ENCODE data around the gene CYP2D6.
"Not testable (repeated sequence)": the region's sequence is repeated elsewhere in the genome, so short reads cannot be mapped to it uniquely, and the experiment has no call there.

The CYP2D6 gene

DNA sequence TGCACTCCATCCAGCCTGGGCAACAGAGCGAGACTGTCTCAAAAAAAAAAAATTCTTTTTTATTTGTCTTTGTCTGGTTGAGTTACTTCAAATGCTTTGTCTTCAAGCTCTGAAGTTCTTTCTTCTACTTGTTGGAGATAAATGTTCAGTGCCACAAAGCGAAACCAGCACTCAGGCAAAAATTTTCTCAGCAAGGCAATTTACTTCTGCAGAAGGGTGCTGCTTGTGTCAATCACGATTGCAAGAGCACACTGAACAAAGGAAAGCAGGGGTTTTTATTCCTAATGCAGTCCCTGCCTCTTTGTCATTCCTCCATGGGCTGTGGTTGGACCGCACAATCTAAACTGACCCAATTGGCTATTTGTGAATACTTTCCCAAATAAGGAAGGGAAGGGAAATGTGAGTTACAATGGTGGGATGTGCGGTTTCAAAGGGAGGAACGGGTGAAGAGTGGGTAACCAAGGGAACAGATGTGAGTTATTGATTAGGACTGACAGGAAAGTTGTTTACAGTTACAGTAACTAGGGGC, 26.2 kb downstream of the CYP2D6 start:
- H3K79me2 ChIP-seq (ENCODE audit: control insufficient read depth, insufficient read depth, low read length, poor library complexity); H3K79me1 ChIP-seq (ENCODE audit: low read length); H3K23ac ChIP-seq (ENCODE audit: low read length); H3K14ac ChIP-seq (ENCODE audit: low read length); DNase-seq; H3K36me3 ChIP-seq (ENCODE audit: control insufficient read depth in 1 of 2, insufficient read depth in 2 of 2, low read length in 2 of 2); H3K4me1 ChIP-seq (ENCODE audit: control insufficient read depth in 1 of 2, insufficient read depth in 2 of 2, low read length in 2 of 2); H3K27ac ChIP-seq (ENCODE audit: low read depth, low read length); H4K8ac ChIP-seq (ENCODE audit: low read depth, low read length); H3K4me2 ChIP-seq (ENCODE audit: low read length); H2AFZ ChIP-seq (ENCODE audit: insufficient read depth, low read length, poor library complexity); H3K4ac ChIP-seq (ENCODE audit: low read depth, low read length); H3K27me3 ChIP-seq (ENCODE audit: insufficient read depth, low read length); H3K9ac ChIP-seq (ENCODE audit: low read length); H4K91ac ChIP-seq (ENCODE audit: low read depth, low read length); H2AK5ac ChIP-seq (ENCODE audit: low read length); H3K18ac ChIP-seq (ENCODE audit: low read length); H3K4me3 ChIP-seq (ENCODE audit: low read depth, low read length); H2BK12ac ChIP-seq (ENCODE audit: low read length); H2BK120ac ChIP-seq (ENCODE audit: insufficient read depth, low read length, poor library complexity); H2BK5ac ChIP-seq (ENCODE audit: low read depth, low read length, poor library complexity); H4K12ac ChIP-seq (ENCODE audit: low read depth, low read length): not testable (repeated sequence)
- H3K9me3 ChIP-seq (ENCODE audit: insufficient read depth, low read depth, low read length): peaks cover 15% of the 10 kb centered on the region
- no CpG with 5 or more reads among the region's 6 CpGs for WGBS (ENCODE audit: extremely low coverage, insufficient coverage, insufficient read length)

- H2BK120ac ChIP-seq (ENCODE audit: insufficient read depth, low read length, poor library complexity): no peak overlapping the region
- no peaks in the 10 kb centered on the region for H3K27me3 ChIP-seq (ENCODE audit: insufficient read depth, low read length)
- H3K9ac ChIP-seq (ENCODE audit: low read length): no peak overlapping the region
- H3K9me3 ChIP-seq (ENCODE audit: insufficient read depth, low read depth, low read length): peaks cover 15% of the 10 kb centered on the region
- H3K79me2 ChIP-seq (ENCODE audit: control insufficient read depth, insufficient read depth, low read length, poor library complexity): no peaks in the 10 kb centered on the region
- H4K91ac ChIP-seq (ENCODE audit: low read depth, low read length): no peak overlapping the region
- no peaks in the 10 kb centered on the region for H3K4me1 ChIP-seq (ENCODE audit: control insufficient read depth in 1 of 2, insufficient read depth in 2 of 2, low read length in 2 of 2)
- no peak overlapping the region for H2BK5ac ChIP-seq (ENCODE audit: low read depth, low read length, poor library complexity)
- H3K18ac ChIP-seq (ENCODE audit: low read length): no peak overlapping the region
- no peak overlapping the region for H3K23ac ChIP-seq (ENCODE audit: low read length)
- DNase-seq: no peak
- no peak overlapping the region for H4K12ac ChIP-seq (ENCODE audit: low read depth, low read length)
- no peak overlapping the region for H3K4ac ChIP-seq (ENCODE audit: low read depth, low read length)
- no CpG with 5 or more reads among the region's 3 CpGs for WGBS (ENCODE audit: extremely low coverage, insufficient coverage, insufficient read length)
- H3K27ac ChIP-seq (ENCODE audit: low read depth, low read length): no peak overlapping the region
- no peaks in the 10 kb centered on the region for H3K79me1 ChIP-seq (ENCODE audit: low read length)
- H3K36me3 ChIP-seq (ENCODE audit: control insufficient read depth in 1 of 2, insufficient read depth in 2 of 2, low read length in 2 of 2): no peaks in the 10 kb centered on the region
- H2AK5ac ChIP-seq (ENCODE audit: low read length): no peak overlapping the region
- H3K14ac ChIP-seq (ENCODE audit: low read length): no peak overlapping the region
- H3K4me2 ChIP-seq (ENCODE audit: low read length): no peak overlapping the region
- no peak overlapping the region for H2BK12ac ChIP-seq (ENCODE audit: low read length)
- H3K4me3 ChIP-seq (ENCODE audit: low read depth, low read length): no peak overlapping the region
- H2AFZ ChIP-seq (ENCODE audit: insufficient read depth, low read length, poor library complexity): no peak overlapping the region
- no peak overlapping the region for H4K8ac ChIP-seq (ENCODE audit: low read depth, low read length)
Measured at GRCh38 chr22:42101199-42101598, 29.4 kb downstream of the CYP2D6 start.

GRCh38 chr22:42091455-42091782, 39.2 kb downstream of the CYP2D6 start:
- H2AK5ac ChIP-seq (ENCODE audit: low read length): no peak overlapping the region
- H2BK12ac ChIP-seq (ENCODE audit: low read length): no peak overlapping the region
- no peak overlapping the region for H3K14ac ChIP-seq (ENCODE audit: low read length)
- H2BK120ac ChIP-seq (ENCODE audit: insufficient read depth, low read length, poor library complexity): no peak overlapping the region
- WGBS (ENCODE audit: extremely low coverage, insufficient coverage, insufficient read length): no CpG with 5 or more reads among the region's 7 CpGs
- peaks cover 5 to 6% of the 10 kb centered on the region in 2 experiments for H3K4me1 ChIP-seq (ENCODE audit: control insufficient read depth in 1 of 2, insufficient read depth in 2 of 2, low read length in 2 of 2)
- no peak overlapping the region for H3K4me3 ChIP-seq (ENCODE audit: low read depth, low read length)
- H2AFZ ChIP-seq (ENCODE audit: insufficient read depth, low read length, poor library complexity): no peak overlapping the region
- H3K23ac ChIP-seq (ENCODE audit: low read length): no peak overlapping the region
- H3K79me1 ChIP-seq (ENCODE audit: low read length): no peaks in the 10 kb centered on the region
- peaks cover 2% of the 10 kb centered on the region for H3K9me3 ChIP-seq (ENCODE audit: insufficient read depth, low read depth, low read length)
- no peaks in the 10 kb centered on the region for H3K27me3 ChIP-seq (ENCODE audit: insufficient read depth, low read length)
- H3K36me3 ChIP-seq (ENCODE audit: control insufficient read depth in 1 of 2, insufficient read depth in 2 of 2, low read length in 2 of 2): peaks cover 1 to 4% of the 10 kb centered on the region in 2 experiments
- H3K79me2 ChIP-seq (ENCODE audit: control insufficient read depth, insufficient read depth, low read length, poor library complexity): peaks cover 6% of the 10 kb centered on the region
- H3K18ac ChIP-seq (ENCODE audit: low read length): no peak overlapping the region
- no peak overlapping the region for H4K8ac ChIP-seq (ENCODE audit: low read depth, low read length)
- DNase-seq: no peak
- peak overlapping the region; percentile 97 for H3K4me2 ChIP-seq (ENCODE audit: low read length)
- H3K27ac ChIP-seq (ENCODE audit: low read depth, low read length): no peak overlapping the region
- H4K91ac ChIP-seq (ENCODE audit: low read depth, low read length): no peak overlapping the region
- H3K9ac ChIP-seq (ENCODE audit: low read length): peak overlapping the region; percentile 74
- no peak overlapping the region for H3K4ac ChIP-seq (ENCODE audit: low read depth, low read length)
- peak overlapping the region; percentile 37 for H4K12ac ChIP-seq (ENCODE audit: low read depth, low read length)
- H2BK5ac ChIP-seq (ENCODE audit: low read depth, low read length, poor library complexity): no peak overlapping the region

DNA sequence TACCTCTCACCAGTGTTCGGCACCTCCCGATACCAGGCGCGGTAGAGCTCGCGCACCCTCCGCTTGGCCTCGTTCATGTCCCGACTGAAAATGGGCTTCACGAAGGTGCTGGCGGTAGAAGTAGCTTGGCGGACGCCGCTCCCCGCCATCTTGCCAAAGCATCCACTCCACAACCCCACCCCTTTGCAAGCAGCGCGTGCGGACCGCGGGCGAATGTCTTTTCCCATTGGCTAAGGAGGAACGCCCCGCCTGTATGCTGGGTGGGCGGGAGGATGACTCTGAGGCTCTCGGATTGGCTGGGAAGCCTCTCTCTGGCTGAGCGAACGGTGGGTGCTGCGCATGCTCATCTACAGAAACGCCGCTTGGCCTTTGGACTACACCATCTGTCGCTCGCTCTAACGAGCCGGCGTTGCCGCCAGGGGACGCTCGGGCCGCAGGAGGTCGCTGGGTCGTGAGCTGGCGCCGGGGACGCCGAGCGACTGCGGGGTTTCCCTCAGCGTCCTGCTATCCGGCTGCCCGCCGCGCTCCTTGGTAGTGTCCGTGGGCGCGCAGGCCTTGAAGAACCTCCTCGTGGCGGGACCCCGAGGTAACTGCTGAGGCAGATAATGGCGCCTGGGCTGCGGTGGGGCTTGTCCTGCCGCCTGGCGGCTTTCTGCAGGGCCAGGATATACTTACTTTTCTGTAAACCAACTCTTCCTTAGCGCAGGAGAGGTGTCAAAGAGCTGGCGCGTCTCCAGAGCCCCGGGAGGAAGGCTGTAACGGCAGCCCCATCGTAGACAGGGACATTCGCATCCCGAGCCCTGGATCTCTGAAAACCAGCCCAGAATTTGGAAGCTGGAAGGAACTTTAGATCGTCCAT, 39.8 kb downstream of the CYP2D6 start, which contains the start of gene NDUFA6:
TSS of gene NDUFA6 (minus strand) at position 177 of the 859 bp plus-strand sequence. CDS start at position 149, 28 bp downstream.
- Histone ChIP-seq H3K79me1 (ENCODE audit: low read length) (no peaks in the 10 kb centered on the region), H2BK12ac (ENCODE audit: low read length) (no peak within 1 kb of the TSS), H3K4me3 (ENCODE audit: low read depth, low read length) (peak within 1 kb of the TSS; percentile 97), H4K91ac (ENCODE audit: low read depth, low read length) (peak within 1 kb of the TSS; percentile 8), H3K23ac (ENCODE audit: low read length) (no peak within 1 kb of the TSS), H3K27ac (ENCODE audit: low read depth, low read length) (peak within 1 kb of the TSS; percentile 60), H2AFZ (ENCODE audit: insufficient read depth, low read length, poor library complexity) (peak within 1 kb of the TSS; percentile 69), H2AK5ac (ENCODE audit: low read length) (no peak within 1 kb of the TSS), H3K36me3 (ENCODE audit: control insufficient read depth in 1 of 2, insufficient read depth in 2 of 2, low read length in 2 of 2) (peaks cover 1 to 10% of the 10 kb centered on the region in 2 experiments), H3K9me3 (ENCODE audit: insufficient read depth, low read depth, low read length) (peaks cover 2% of the 10 kb centered on the region), H3K4ac (ENCODE audit: low read depth, low read length) (peak within 1 kb of the TSS; percentile 80), H3K79me2 (ENCODE audit: control insufficient read depth, insufficient read depth, low read length, poor library complexity) (peaks cover 6% of the 10 kb centered on the region), H3K9ac (ENCODE audit: low read length) (peak within 1 kb of the TSS; percentile 97), H4K8ac (ENCODE audit: low read depth, low read length) (peak within 1 kb of the TSS; percentile 68), H4K12ac (ENCODE audit: low read depth, low read length) (peak within 1 kb of the TSS; percentile 38), H3K27me3 (ENCODE audit: insufficient read depth, low read length) (no peaks in the 10 kb centered on the region), H2BK5ac (ENCODE audit: low read depth, low read length, poor library complexity) (peak within 1 kb of the TSS; percentile 4), H3K18ac (ENCODE audit: low read length) (peak within 1 kb of the TSS; percentile 95), H3K4me2 (ENCODE audit: low read length) (peak within 1 kb of the TSS; percentile 97), H3K14ac (ENCODE audit: low read length) (peak within 1 kb of the TSS; percentile 18), H3K4me1 (ENCODE audit: control insufficient read depth in 1 of 2, insufficient read depth in 2 of 2, low read length in 2 of 2) (peaks cover 5 to 6% of the 10 kb centered on the region in 2 experiments), H2BK120ac (ENCODE audit: insufficient read depth, low read length, poor library complexity) (peak within 1 kb of the TSS; percentile 12)
- peak; percentile 100 for DNase-seq
- WGBS (ENCODE audit: extremely low coverage, insufficient coverage, insufficient read length): no CpG with 5 or more reads among the region's 71 CpGs

All from trophoblast cell (in vitro differentiated cells and primary cell).